Measurements from ENCODE around the gene E2F4.

- TF ChIP-seq, protein P1, sequence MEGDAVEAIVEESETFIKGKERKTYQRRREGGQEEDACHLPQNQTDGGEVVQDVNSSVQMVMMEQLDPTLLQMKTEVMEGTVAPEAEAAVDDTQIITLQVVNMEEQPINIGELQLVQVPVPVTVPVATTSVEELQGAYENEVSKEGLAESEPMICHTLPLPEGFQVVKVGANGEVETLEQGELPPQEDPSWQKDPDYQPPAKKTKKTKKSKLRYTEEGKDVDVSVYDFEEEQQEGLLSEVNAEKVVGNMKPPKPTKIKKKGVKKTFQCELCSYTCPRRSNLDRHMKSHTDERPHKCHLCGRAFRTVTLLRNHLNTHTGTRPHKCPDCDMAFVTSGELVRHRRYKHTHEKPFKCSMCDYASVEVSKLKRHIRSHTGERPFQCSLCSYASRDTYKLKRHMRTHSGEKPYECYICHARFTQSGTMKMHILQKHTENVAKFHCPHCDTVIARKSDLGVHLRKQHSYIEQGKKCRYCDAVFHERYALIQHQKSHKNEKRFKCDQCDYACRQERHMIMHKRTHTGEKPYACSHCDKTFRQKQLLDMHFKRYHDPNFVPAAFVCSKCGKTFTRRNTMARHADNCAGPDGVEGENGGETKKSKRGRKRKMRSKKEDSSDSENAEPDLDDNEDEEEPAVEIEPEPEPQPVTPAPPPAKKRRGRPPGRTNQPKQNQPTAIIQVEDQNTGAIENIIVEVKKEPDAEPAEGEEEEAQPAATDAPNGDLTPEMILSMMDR (IDR thresholded peaks at IDR 0.05), result no peak
- TF ChIP-seq, protein P2, sequence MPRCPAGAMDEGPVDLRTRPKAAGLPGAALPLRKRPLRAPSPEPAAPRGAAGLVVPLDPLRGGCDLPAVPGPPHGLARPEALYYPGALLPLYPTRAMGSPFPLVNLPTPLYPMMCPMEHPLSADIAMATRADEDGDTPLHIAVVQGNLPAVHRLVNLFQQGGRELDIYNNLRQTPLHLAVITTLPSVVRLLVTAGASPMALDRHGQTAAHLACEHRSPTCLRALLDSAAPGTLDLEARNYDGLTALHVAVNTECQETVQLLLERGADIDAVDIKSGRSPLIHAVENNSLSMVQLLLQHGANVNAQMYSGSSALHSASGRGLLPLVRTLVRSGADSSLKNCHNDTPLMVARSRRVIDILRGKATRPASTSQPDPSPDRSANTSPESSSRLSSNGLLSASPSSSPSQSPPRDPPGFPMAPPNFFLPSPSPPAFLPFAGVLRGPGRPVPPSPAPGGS (IDR thresholded peaks at IDR 0.05), result no peak
- no peak for TF ChIP-seq MAX (IDR thresholded peaks at IDR 0.05)
- no peak for TF ChIP-seq RFX5 (IDR thresholded peaks at IDR 0.05)
- TF ChIP-seq ESRRA (IDR thresholded peaks at IDR 0.05; ENCODE audit: borderline replicate concordance, low read length), result no peak
- no peak for TF ChIP-seq POLR2A (IDR thresholded peaks at IDR 0.05; ENCODE audit: low read length)
- TF ChIP-seq JUN (IDR thresholded peaks at IDR 0.05), result no peak
- TF ChIP-seq CHD4 (IDR thresholded peaks at IDR 0.05; ENCODE audit: borderline replicate concordance), result no peak
- TF ChIP-seq RAD21 (conservative IDR thresholded peaks at IDR 0.05 in 1 of 2, IDR thresholded peaks at IDR 0.05 in 1 of 2), result 0 out of 5 replicates have a peak, but pooled peaks of 1 of the 2 experiments have one; percentile 21
- TF ChIP-seq ELK1 (IDR thresholded peaks at IDR 0.05; ENCODE audit: low read depth, low read length), result no peak
- no peak for TF ChIP-seq POLR2AphosphoS2 (conservative IDR thresholded peaks at IDR 0.05; ENCODE audit: low read length)
- TF ChIP-seq FOSL2 (IDR thresholded peaks at IDR 0.05), result no peak
- TF ChIP-seq FOSL2 (CRISPR knock-in tag; IDR thresholded peaks at IDR 0.05), result no peak
Measured at GRCh38 chr16:67146523-67147357, 45.2 kb upstream of the E2F4 start.
